SK-N-SH treated with all-trans-retinoic acid at 6 μM for 48 hours (cell line): Measurements from ENCODE around the gene DNAH11.

Experiments used
- ARNTL ChIP-seq: fragments of 450-650 bp; formaldehyde crosslinking; IDR thresholded peaks from 2 replicates; pipeline ENCODE4 v1.5.0; 2020; ENCODE audit warnings: low read depth, mild to moderate bottlenecking, moderate library complexity, borderline replicate concordance
- BACH2 ChIP-seq: fragments of 250-450 bp; sonication (Bioruptor Pico); IDR thresholded peaks from 2 replicates; pipeline ENCODE4 v1.9.0; 2021; ENCODE audit warnings: mild to moderate bottlenecking, borderline replicate concordance
- GLIS3 ChIP-seq: fragments of 250-450 bp; sonication (Bioruptor Pico); IDR thresholded peaks from 2 replicates; pipeline ENCODE4 v1.5.0; 2020; ENCODE audit warnings: mild to moderate bottlenecking, moderate library complexity
- ISL1 ChIP-seq: fragments of 250-450 bp; sonication (Bioruptor Pico); IDR thresholded peaks from 2 replicates; pipeline ENCODE4 v2.1.2; 2022; ENCODE audit warnings: mild to moderate bottlenecking, moderate library complexity
- PATZ1 ChIP-seq: fragments of 250-450 bp; sonication (Bioruptor Pico); IDR thresholded peaks from 2 replicates; pipeline ENCODE4 v1.8.0; 2020; ENCODE audit warnings: mild to moderate bottlenecking, moderate library complexity, borderline replicate concordance
- POU6F1 ChIP-seq: fragments of 250-450 bp; sonication (Bioruptor Pico); IDR thresholded peaks from 2 replicates; pipeline ENCODE4 v1.8.0; 2021; ENCODE audit warnings: low read depth, mild to moderate bottlenecking, moderate library complexity, borderline replicate concordance
- PPARA ChIP-seq: fragments of 250-450 bp; sonication (Bioruptor Pico); IDR thresholded peaks from 2 replicates; pipeline ENCODE4 v1.5.0; 2020; ENCODE audit warnings: mild to moderate bottlenecking, borderline replicate concordance
- TCF4 ChIP-seq: fragments of 250-450 bp; sonication (Bioruptor Pico); IDR thresholded peaks from 2 replicates; pipeline ENCODE4 v1.8.0; 2021; ENCODE audit warnings: mild to moderate bottlenecking, moderate library complexity, borderline replicate concordance
- TOX ChIP-seq: fragments of 250-450 bp; sonication (Bioruptor Pico); IDR thresholded peaks from 2 replicates; pipeline ENCODE4 v1.8.0; 2021; ENCODE audit warnings: mild to moderate bottlenecking, moderate library complexity, borderline replicate concordance
- ZC3H10 ChIP-seq: fragments of 250-450 bp; sonication (Bioruptor Pico); IDR thresholded peaks from 2 replicates; pipeline ENCODE4 v1.5.1; 2021; ENCODE audit warnings: mild to moderate bottlenecking, moderate library complexity
- ZFP3 ChIP-seq: fragments of 250-450 bp; sonication (Bioruptor Pico); IDR thresholded peaks from 2 replicates; pipeline ENCODE4 v1.5.0; 2020; ENCODE audit warnings: mild to moderate bottlenecking, moderate library complexity
- ZFP30 ChIP-seq: fragments of 450-650 bp; formaldehyde crosslinking; IDR thresholded peaks from 2 replicates; pipeline ENCODE4 v1.5.0; 2022; ENCODE audit warnings: mild to moderate bottlenecking, moderate library complexity
- ZNF70 ChIP-seq: fragments of 450-650 bp; formaldehyde crosslinking; IDR thresholded peaks from 2 replicates; pipeline ENCODE4 v1.5.0; 2020; ENCODE audit warnings: mild to moderate bottlenecking, moderate library complexity
- ZNF8 ChIP-seq: fragments of 450-650 bp; formaldehyde crosslinking; IDR thresholded peaks from 2 replicates; pipeline ENCODE4 v1.5.0; 2020; ENCODE audit warnings: mild to moderate bottlenecking, moderate library complexity

- TF ChIP-seq ISL1 (CRISPR knock-in tag) (no peak), ZFP30 (CRISPR knock-in tag) (no peak), ZFP3 (CRISPR knock-in tag) (no peak), ZC3H10 (no peak), GLIS3 (no peak), PATZ1 (CRISPR knock-in tag) (no peak), ZNF8 (CRISPR knock-in tag) (no peak), POU6F1 (CRISPR knock-in tag) (no peak), PPARA (CRISPR knock-in tag) (no peak), TOX (no peak), TCF4 (no peak), ARNTL (no peak), BACH2 (CRISPR knock-in tag) (no peak), ZNF70 (no peak)
Observed at GRCh38 chr7:21947056-21947455, 404.2 kb downstream of the DNAH11 start.
